Pons (tissue), 1 donor: ENCODE measurements around the gene PRKCE.

ENCODE experiments used
- DNase-seq: peaks from one replicate; pipeline ENCODE4 v3.0.0-alpha.2; 2016; ENCODE audit warnings: low spot score

The PRKCE gene

DNA sequence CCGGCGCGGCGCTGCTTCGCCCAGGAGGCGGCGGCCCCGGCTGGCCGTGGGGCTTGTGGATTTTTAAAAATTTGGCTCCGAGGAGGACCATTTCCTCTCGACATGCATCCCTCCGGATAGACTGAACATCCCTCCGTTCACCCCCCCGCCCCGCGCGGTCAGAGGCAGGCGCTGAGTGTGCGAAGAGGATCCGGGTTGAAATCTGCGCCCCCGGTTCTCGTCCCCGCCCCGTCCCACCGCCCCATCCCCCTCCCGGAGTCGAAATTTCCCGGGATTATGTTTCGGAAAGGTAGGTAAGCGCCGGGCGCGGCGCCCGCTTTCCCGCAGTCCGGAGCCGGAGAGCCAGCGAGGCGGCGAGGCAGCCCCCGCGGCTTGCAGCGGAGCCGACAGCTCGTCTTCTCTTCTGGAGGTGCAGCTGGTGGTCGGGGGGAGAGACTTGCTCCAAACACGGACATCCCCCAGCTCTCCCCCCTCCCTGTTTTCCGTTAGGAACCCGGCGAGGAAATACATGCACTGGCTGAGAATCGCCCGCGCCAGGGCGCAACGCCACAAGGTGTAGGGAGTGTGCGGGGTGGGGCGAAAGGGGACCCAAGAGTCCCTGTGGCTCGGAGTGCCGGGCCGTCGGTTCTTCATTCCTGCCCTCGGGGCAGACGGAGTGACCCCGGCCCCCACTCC, at the start of gene PRKCE:
PRKCE (plus strand) TSS at position 261 of the 675 bp plus-strand sequence.
- DNase-seq = peak; percentile 27

DNA sequence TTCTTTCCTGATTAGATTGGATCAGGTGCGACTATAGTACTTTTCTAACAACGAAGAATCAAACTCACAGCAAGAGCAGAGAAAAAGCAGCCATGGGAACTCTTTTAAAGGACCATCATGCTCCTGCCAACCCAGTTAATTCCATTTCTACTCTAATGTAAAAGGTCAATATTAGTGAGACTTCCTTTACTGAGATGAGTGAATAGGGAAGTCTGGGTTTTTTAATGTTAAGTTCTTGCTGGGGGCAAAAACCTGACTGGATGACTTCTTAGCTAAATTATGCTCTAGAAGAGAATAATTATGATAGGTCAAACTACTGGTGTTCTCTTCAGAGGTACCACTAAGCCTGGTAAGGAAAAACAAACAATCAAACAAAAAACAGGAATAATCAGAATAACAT, 48.9 kb upstream of the PRKCE start:
- DNase-seq = no peak

DNA sequence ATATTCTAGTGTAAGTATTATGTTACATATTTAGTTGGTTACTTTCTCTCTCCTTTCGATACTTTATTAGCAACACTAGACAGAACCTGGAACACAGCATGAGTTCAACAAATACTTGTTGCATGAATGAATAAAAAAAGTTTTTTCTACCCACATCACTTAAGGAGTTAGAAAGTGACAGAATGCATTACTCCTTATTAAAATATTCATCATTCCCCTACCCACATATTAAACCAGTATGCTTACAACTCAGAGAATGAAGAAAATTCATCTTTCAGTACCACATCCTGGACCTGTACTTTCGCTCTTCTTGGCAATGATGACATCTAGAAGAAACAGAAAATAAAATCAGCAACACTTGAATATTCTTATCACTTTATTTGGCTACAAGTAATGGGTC, 46.4 kb upstream of the PRKCE start:
- no peak for DNase-seq

DNA sequence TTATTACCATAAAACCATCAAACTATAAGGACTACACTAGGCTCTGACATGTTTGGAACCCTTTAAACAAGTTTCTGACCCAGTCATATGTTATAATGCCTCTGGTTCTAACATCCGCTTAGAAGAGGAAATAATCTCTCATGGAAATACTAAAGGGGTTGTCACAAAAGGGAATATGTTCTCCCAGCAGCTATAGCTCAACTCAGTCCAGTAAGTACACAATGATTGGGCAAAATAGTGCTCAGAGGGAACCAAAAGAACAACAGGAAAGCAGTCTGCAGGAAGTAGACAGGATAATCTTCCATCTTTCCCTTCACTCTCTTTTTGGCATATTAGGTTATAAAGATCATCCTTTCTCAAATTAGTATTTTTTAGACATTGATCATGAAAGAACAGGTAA, 44.7 kb upstream of the PRKCE start:
- no peak for DNase-seq

DNA sequence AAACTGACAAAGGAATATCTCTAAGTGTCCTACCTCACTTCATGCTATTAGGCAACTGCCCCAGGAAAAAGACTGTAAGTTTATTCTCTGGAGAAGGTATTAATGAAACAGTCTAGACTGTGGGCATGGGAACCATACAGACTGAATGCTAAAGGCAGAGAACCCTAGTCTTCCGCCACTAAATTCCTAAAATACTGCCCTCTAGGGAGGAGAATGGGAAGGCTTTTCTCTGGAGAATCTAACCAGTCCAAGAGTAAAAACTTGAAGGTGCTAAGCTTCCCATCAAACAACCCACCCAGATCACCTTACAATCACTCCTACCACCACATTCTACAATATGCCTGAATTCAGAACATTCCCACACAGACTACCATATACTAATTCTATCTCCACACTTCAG, 43.8 kb upstream of the PRKCE start:
- no peak for DNase-seq

DNA sequence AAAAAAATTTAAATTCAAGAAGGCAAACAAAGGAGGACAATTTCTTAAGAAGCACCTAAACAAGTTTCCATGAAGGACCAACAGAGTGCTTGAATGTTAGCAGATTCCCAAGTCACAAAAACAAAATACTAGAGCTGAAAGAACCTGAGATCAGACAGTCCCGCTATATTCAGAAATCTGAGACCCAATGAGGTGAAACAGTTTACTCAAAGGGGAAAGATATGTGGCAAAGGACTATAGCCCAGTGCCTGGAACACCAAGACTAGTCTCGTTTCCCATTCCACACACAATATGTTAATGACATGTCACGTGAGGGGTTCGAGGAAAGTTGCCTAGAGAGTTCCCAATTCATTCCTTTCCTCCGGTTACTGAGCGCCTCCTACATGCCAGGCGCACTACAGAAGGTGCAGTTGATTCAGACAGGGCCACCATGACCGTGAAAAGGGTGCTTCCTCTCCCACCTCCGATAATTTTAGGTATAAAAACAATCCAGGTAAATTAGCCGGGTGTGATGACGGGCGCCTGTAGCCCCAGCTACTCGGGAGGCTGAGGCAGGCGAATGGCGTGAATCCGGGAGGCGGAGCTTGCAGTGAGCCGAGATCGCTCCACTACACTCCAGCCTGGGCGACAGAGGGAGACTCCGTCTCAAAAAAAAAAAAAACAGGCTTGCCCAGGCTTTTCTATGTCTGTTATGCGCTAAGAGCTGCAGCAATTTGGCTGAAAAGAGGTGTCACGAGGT, 41.0 kb upstream of the PRKCE start:
- DNase-seq = peak; percentile 83

DNA sequence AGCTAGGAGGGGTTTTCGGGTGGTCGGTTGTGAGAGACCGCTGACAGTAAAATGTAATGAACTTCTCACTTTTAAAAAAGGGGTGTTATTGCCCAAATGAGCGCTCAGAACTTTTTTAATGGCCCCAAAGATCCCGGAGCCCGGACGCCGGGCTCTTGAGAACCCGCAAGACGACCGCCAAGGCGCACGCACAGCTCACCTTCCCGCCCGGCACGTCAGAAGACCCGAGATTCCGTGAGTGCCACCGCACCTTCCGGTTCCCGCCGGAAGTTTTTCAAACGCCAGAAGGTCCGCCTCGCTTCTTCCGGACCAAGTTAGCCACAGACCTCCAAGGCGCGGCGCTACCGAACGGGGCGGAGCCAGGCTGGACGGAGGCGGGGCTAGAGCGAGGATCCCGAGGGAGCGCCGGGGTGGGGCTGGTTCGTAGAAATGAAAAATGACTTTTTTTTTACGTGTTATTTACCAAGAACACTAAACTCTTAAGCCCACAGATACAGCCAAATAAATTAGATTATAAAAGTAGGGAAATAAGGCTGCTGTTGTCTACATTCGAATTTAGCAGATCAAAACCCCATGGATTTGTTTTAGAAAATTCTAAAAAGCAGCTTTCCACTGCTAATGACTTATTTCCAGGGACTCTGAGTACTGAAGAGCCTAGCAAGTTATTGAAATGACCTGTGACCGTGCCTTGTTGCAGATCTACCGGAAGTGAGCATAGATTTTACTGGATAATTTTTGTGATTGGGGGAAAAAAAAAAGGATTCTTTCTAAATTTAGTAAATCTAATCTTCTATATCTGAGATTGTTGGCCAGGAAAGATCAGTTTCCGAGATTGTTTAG, 40.2 kb upstream of the PRKCE start, which contains the start of gene SRBD1:
SRBD1 (minus strand) TSS at position 248 of the 840 bp plus-strand sequence. CDS start 5,826 bp downstream, outside the sequence.
- peak; percentile 94 for DNase-seq

DNA sequence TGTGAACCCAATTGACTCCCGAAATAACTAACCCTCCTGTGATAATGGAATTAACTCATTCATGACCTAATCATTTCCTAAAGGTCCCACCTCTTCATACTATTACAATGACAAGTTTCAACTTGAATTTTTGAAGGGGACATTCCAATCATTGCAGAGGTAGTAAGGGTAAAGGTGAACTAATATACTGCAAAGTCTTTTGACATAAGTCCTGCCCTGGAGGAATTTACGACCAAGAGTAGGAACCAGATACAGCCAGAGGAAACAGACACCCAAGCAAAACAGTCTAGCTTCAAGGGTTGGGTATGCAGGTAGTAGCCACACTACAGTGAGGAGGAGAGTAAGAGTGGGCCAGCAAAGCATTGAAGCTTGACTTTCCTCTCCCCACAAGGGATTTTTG, 39.2 kb upstream of the PRKCE start:
- no peak for DNase-seq

DNA sequence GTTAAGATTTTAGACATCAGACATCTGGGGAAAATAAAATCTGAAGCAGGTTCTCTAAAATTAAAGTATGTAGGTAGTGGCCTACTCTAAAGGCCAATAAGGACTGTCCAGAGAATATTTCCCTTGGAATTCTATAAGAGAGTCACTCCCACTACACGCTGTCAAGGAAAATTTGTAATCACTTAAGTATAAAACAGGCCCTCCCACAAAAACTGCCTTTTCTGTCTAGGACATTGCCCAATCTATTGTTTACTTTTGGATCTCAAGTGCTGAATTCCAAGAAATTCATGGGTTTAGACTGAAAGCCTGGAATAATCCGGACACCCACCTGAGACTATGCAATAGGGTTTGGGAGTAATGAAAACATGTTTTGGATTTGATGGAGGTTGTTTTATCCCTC, 38.7 kb upstream of the PRKCE start:
- no peak for DNase-seq

DNA sequence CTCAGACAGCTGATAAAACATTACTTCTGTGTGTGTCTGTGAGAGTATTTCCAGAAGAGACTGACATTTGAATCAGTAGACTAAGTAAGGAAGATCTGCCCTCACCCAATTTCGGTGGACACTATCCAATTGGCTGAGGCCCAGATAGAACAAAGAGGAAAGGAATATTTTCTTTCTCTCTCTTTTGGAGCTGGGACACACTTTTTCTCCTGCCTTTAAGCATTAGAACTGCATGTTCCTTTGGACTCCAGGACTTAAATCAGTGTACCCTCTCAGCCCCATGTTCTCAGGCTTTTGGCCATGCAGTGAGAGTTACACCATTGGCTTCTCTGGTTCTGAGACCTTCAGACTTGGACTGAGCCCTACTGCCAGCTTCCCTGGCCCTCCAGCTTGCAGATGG, 37.1 kb upstream of the PRKCE start:
- peak; percentile 20 for DNase-seq

DNA sequence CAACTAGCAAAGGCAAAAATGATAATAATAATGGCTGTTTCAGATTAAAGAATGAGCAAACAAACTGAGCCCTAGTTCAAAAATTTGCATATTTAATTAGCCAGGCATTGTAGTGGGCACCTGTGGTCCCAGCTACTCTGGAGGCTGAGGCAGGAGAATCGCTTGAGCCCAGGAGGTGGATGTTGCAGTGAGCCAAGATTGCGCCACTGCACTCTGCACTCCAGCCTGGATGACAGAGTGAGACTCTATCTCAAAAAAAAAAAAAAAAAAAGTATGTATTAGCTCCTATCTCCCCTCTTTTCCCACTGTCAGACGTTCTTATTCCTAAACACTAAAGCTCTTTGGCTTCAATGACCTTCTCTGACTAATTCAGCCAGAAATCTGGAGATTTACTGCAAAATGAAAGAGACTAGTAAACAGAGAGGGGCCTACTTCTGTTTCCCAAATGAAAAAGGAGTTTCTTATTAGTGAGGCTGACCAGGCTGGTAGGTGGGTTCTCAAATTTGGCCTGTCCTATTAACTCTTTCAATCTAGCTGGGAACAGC, 36.5 kb upstream of the PRKCE start:
- no peak for DNase-seq

DNA sequence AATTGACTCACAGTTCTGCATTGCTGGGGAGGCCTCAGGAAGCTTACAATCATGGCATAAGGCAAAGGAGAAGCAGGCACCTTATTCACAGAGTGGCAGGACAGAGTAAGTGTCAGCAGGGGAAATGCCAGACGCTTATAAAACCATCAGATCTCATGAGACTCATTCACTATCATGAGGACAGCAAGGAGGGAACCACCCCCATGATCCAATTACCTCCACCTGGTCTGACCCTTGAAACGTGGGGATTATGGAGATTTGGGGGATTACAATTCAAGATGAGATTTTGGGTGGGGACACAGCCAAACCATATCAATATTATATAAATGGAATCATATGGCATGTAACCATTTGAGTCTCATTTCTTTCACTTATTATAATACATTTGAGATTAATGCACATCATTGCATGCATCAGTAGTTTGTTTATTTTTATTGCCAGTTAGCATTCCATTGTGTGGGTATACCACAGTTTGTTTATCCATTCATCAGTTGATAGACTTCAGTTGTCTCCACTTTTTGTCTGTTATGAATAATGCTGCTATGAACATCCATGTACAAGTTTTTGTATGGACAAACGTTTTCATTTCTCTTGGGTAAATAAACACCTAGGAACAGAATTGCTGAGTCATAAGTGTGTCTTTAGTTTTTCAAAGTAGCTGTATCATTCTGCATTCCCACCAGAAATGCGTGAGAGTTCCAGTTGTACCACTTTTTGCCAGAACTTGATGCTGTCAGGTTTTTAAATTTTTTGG, 34.6 kb upstream of the PRKCE start:
- no peak for DNase-seq

DNA sequence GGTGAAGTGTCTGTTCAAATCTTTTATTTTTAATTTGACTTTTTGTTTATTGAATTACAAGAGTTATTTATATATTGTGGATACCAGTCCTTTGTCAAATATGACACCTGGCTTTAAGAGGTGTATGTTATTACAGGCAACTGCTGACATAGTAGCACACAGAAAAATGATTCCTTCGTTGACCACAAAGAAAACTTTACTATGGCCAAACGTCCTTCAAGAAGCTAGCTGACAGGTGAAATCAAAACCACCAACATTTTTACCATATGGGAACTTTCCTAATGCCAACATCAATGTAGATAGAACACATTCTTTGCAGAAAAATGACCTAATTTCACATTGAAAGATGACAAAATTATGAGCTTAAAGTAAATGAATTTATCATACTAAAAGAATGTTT, 34.0 kb upstream of the PRKCE start:
- no peak for DNase-seq

DNA sequence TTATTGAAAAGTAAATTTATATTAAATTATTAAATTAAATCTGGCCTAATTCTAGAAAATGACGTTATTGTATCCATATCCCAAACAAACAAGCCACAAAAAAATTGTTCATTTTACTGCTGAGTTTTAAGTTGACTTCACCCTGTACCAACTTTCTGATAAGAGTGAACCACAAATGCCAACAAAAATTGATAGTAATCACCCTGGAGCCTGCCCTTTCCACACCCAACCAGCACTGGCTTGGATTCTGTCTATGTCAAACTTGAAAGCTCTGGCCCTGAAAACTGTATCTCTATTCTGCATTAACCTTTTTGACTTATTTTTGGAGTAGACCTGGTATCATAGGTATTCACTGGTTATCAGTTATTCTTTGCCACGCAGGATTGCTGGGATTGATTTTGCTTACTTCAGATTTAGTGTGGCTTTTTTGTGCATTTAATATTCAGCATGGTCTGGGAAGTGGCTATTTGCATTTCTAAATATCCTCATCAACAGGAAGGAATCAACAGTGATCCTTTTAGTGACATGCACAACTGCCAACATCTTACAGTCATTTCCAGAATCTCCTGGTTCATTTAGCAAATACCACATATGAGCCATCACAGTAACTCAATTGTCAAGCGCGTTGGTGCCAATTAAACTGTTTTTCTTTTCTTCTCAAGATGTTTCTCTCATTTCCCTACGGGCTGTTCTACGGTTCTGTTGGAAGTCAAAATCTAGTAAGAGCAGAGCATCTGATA, 29.0 kb upstream of the PRKCE start:
- DNase-seq = no peak

DNA sequence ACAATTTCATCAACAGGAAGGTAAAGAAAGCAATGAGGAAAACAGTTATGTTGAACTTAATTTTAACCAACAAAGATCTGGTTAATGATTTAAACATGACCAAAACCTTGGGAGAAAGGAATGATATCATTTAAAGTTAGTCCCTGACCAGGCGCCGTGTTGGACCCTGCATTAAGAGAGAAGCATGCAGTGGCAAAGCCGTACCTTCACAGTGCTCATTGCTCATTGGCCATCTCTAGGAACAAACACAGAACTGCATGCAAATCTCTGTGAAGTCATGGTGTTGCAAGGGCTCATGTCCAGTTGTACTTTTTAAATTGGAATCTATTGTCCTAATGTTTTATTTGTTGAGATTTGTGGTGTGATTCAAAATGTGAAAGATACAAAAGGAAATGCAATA, 28.4 kb upstream of the PRKCE start:
- no peak for DNase-seq

DNA sequence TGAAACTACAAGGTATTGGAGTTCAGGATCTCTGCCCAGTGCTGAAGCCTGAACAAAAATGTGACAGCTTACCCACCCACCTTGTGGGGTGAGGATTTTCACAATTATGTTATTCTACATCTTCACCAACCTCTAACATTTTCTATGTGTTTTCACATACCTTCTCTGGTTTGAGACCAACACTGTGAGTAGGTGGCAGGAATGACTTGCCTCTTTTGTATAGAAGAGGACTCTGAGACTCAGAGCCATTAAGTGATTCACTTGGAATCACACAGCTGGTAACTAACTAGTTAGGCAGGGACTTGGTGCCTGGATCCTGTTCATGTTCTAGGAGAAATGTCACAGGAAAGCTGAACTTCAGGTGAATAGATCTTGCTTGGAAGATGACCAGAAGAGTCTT, 25.7 kb upstream of the PRKCE start:
- no peak for DNase-seq

DNA sequence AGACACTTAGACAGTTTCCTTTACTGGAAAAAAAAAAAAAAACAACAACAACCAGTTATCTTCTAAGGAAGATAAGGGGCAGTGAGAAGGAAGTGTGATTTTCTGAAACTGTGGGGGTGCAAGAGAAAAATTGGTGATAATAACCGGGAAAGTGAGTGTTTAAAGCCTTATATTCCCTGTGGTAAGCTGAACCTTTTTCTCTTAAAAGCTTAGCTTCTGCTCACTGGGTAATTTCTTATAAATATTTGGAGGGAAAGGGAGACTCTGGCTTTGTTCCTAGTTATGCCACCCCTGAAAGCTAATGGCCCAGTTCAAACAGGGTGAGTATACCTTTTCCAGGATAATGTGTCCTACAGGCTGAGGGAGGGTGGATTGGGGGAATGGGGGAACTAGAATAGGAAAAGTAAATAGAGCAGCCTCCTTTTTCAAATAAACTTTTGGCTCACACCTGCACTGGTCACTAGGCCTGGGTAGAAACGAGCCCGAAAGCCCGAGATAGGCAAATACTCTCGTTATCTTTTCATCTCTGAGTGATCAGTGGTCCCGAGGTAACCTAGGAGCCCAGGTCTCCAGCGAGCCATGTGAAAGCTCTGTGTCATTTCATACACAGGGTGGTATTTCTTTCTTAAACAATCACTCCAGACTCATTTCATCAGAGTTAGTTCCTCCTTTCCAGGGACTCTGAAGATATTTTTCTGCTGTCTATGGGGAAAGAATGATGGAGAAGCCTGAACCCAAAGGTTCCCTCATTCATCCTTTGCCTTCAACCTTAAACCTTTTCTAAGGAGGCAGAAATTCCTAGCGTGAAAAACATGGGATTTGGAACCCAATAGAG, 24.9 kb upstream of the PRKCE start:
- no peak for DNase-seq

DNA sequence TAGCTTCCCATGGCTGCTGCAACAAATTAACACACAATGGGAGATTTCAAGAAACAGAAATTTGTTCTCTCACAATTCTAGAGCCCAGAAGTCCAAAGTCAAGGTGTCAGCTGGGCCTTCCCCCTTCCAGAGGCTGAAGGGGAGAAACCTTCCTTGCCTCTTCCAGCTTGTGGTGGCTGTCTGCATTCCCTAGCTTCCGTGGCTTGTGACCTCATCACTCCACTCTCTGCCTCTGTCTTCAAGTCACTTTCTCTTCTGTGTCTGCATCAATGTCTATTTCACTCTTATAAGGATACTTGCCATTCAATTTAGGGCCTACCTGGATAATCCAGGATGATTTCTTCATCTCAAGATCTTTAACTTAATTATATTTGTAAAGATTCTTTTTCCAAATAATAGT, 23.6 kb upstream of the PRKCE start:
- DNase-seq = no peak

DNA sequence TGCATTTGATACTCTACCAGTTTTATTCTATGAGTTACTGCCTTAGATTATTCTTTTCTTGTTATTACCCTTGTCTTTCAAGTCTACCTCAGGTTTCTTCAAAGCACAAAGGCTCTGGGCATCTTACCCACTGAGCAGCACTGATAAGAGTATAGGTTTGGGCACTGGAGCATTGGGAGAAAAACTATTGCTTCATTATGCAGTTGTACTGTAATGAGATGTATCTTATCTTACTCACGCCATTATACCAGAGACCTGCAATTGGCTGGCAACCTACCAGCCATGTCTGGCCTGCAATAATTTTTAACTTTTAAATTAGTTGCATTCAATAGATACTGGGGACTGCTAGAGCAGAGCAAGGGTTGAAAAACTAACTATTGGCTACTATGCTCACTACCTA, 21.5 kb upstream of the PRKCE start:
- DNase-seq = no peak

DNA sequence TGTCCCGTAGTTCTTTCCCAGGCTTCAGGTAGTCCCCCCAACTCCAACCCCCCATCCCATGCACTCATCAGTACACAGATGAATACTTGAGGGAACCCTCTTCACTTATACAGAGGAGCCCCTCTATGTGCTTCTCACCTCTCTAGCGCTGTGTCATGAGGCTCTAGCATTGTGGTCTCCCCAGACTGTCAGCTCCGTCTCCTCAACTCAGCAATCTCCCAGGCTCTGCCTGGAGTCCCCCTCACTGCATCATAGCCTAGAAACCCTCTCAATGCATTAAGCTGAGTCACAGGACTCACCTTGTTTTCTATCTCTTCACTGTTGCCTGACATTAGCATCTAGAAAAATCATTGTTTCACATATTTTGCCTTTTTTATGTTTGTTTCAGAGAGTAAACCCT, 20.2 kb upstream of the PRKCE start:
- no peak for DNase-seq
